ENCODE data around the gene SCUBE1. TPM values are rescaled to one million over a fixed set of nuclear protein-coding genes. Genes with fewer than 3 reads are reported as not detected.

Gene SCUBE1
- total and polyA plus RNA-seq, 2 of the 4 experiments (the other 2 are of a cell fraction): not detected

- Histone ChIP-seq H3K4me2 (ENCODE audit: low read depth, low read length) (no peak overlapping the region), H2BK5ac (ENCODE audit: low read depth, low read length, poor library complexity, severe bottlenecking) (no peak overlapping the region), H2BK15ac (ENCODE audit: low read depth, low read length) (no peak overlapping the region), H3K14ac (replicated peaks; ENCODE audit: low read depth, low read length) (no peak overlapping the region), H3K9me1 (ENCODE audit: insufficient read depth, low read length) (no peaks in the 10 kb centered on the region), H2AK9ac (replicated peaks; ENCODE audit: low read depth, low read length, poor library complexity) (no peak overlapping the region), H4K5ac (ENCODE audit: low read depth, low read length) (no peak overlapping the region), H3K9me3 (ENCODE audit: control insufficient read depth, insufficient read depth, low read length) (no peaks in the 10 kb centered on the region), H3K36me3 (ENCODE audit: control insufficient read depth, insufficient read depth, low read length) (no peaks in the 10 kb centered on the region), H3K27ac (ENCODE audit: insufficient read depth, low read length) (no peak overlapping the region), H3K4me1 (ENCODE audit: control insufficient read depth, insufficient read depth, low read length) (peaks cover 11% of the 10 kb centered on the region; the same call in 1 of the 2 replicates), H4K20me1 (ENCODE audit: insufficient read depth, low read length) (no peaks in the 10 kb centered on the region), H3K9ac (ENCODE audit: low read depth, low read length) (no peak overlapping the region), H3K79me1 (ENCODE audit: low read depth in 1 of 2, low read length in 2 of 2) (no peaks in the 10 kb centered on the region), H2BK20ac (ENCODE audit: low read depth, low read length) (no peak overlapping the region), H2BK120ac (ENCODE audit: low read depth, low read length) (no peak overlapping the region), H3K4ac (ENCODE audit: low read depth, low read length) (no peak overlapping the region), H3K27me3 (ENCODE audit: control insufficient read depth, insufficient read depth, low read length) (peaks cover 71% of the 10 kb centered on the region), H2AK5ac (ENCODE audit: low read depth, low read length) (no peak overlapping the region), H3K18ac (ENCODE audit: low read depth, low read length) (no peak overlapping the region), H2AFZ (replicated peaks; ENCODE audit: low read length, poor library complexity) (peak overlapping the region; percentile 34), H3K56ac (ENCODE audit: extremely low read depth, insufficient read depth, low read length) (no peak overlapping the region), H3K23ac (ENCODE audit: low read depth, low read length) (no peak overlapping the region), H3K4me3 (ENCODE audit: insufficient read depth, low read depth, low read length) (no peak overlapping the region), H4K8ac (ENCODE audit: low read depth in 2 of 2, low read length in 2 of 2) (no peak overlapping the region), H4K91ac (ENCODE audit: insufficient read depth, low read depth, low read length) (no peak overlapping the region)
- ATAC-seq (ENCODE audit: low read depth) (peak; percentile 49), DNase-seq (no peak)
- ChIA-PET CTCF (no interaction called here), POLR2A (ENCODE audit: unreplicated experiment) (no interaction called here)
- in situ Hi-C loops (cut with MboI; ENCODE audit: low sequenced_read_pairs): no loop called here
- intact Hi-C loops (cut with micrococcal nuclease): loop anchor here (5.0 kb wide), 1 partner anchor 549 kb away; the partner anchor contains the start of gene EFCAB6
- BruUV-seq (replicated peaks): no TSS peak
- dilution Hi-C loops (cut with HindIII; ENCODE audit: low sequenced_read_pairs, unreplicated experiment): no loop called here
- WGBS, 2 experiments (ENCODE audit: extremely low coverage in 2 of 2, insufficient read length in 1 of 2): 60% methylated on average over 1 of the region's 19 CpGs; no CpG with 5 or more reads in 1 of the 2 experiments
- TF ChIP-seq MAFK (IDR thresholded peaks at IDR 0.05; ENCODE audit: low read depth, low read length) (no peak), FOS (IDR thresholded peaks at IDR 0.05; ENCODE audit: low read depth, low read length) (no peak), POLR2A (IDR thresholded peaks at IDR 0.05; ENCODE audit: low read depth, low read length) (no peak), MXI1 (IDR thresholded peaks at IDR 0.05; ENCODE audit: borderline replicate concordance, low read depth, low read length) (no peak), MAZ (IDR thresholded peaks at IDR 0.05; ENCODE audit: borderline replicate concordance, low read depth, low read length) (no peak), SMC3 (IDR thresholded peaks at IDR 0.05; ENCODE audit: low read depth, low read length) (no peak)
Observed at GRCh38 chr22:43262990-43263644, 80.1 kb downstream of the SCUBE1 start.

Data from IMR-90 (cell line).